HL-60/S4 treated with phorbol 12-myristate 13-acetate at 8.2 ng/mL for 4 days and 3 days (cell line): ENCODE results near the gene FAM219A.
"Not testable (repeated sequence)": the region's sequence is repeated elsewhere in the genome, so short reads cannot be mapped to it uniquely, and the experiment has no call there.

Experiments
- in situ Hi-C: fragments of 300-500 bp; cut with MboI; formaldehyde crosslinking; loops from 2 replicates; pipeline ENCODE4 v1.15.0; 2022; ENCODE audit warnings: low sequenced_read_pairs

Gene FAM219A

GRCh38 chr9:34380034-34380510 is 78.3 kb downstream of the FAM219A start:
- in situ Hi-C loops, result no loop called here

- in situ Hi-C loops, result no loop called here
These were observed 78.9 kb downstream of the FAM219A start for GRCh38 chr9:34379334-34380033.

- in situ Hi-C loops, result no loop called here
These were observed 79.9 kb downstream of the FAM219A start for GRCh38 chr9:34378376-34379060.

GRCh38 chr9:34377404-34377746 is 81.0 kb downstream of the FAM219A start:
- in situ Hi-C loops, result no loop called here

GRCh38 chr9:34376596-34377403 is 81.6 kb downstream of the FAM219A start, which contains the start of gene MYORG:
TSS of gene MYORG (minus strand) at chr9:34376898. CDS start at chr9:34372943, 3,955 bp downstream.
- in situ Hi-C loops, result no loop called here

GRCh38 chr9:34375901-34376595 is 82.3 kb downstream of the FAM219A start:
- in situ Hi-C loops, result no loop called here

GRCh38 chr9:34374905-34375552 is 83.3 kb downstream of the FAM219A start:
- in situ Hi-C loops, result no loop called here

- in situ Hi-C loops, result no loop called here
These were observed 84.0 kb downstream of the FAM219A start for GRCh38 chr9:34374339-34374738.

GRCh38 chr9:34373749-34374148 is 84.6 kb downstream of the FAM219A start:
- in situ Hi-C loops, result no loop called here

- in situ Hi-C loops, result no loop called here
These were observed 85.8 kb downstream of the FAM219A start for GRCh38 chr9:34372467-34373011.

- in situ Hi-C loops, result no loop called here
These were observed 86.4 kb downstream of the FAM219A start for GRCh38 chr9:34371886-34372466.

- in situ Hi-C loops, result no loop called here
These were observed 87.1 kb downstream of the FAM219A start for GRCh38 chr9:34370970-34371880.

GRCh38 chr9:34370335-34370969 is 87.9 kb downstream of the FAM219A start:
- in situ Hi-C loops, result no loop called here

GRCh38 chr9:34369636-34370035 is 88.7 kb downstream of the FAM219A start:
- in situ Hi-C loops, result no loop called here

- in situ Hi-C loops, result not testable (repeated sequence)
These were observed 89.6 kb downstream of the FAM219A start for GRCh38 chr9:34368796-34369195.

GRCh38 chr9:34367751-34368410 is 90.5 kb downstream of the FAM219A start:
- in situ Hi-C loops, result not testable (repeated sequence)

- in situ Hi-C loops, result no loop called here
These were observed 92.0 kb downstream of the FAM219A start for GRCh38 chr9:34366365-34366764.

- in situ Hi-C loops, result no loop called here
These were observed 93.1 kb downstream of the FAM219A start for GRCh38 chr9:34365282-34365681.
